Measurements from ENCODE around the gene IFI16.

- TF ChIP-seq CTCF (conservative IDR thresholded peaks at IDR 0.05; ENCODE audit: low read length) (peak; percentile 81), EZH2phosphoT487 (IDR thresholded peaks at IDR 0.05; ENCODE audit: borderline replicate concordance, low read depth, low read length) (no peak)
Measured at GRCh38 chr1:158972841-158973240, 36.9 kb upstream of the IFI16 start.

All from OCI-LY7 (cell line).